PC-9 (cell line): ENCODE data around the gene NDUFB11. TPM values are rescaled to one million over a fixed set of nuclear protein-coding genes. Genes with fewer than 3 reads are reported as not detected.

Source experiments
- BruUV-seq: library from RNA; stranded (reverse); fragments of 400-500 nt; replicated peaks from 2 replicates; lab custom pipeline; 2021; lab: Mats Ljungman, UMichigan
- CTCF ChIA-PET: fragments of 300-600 bp; sonication (Branson Sonifier 250); formaldehyde crosslinking; loops from one replicate; lab custom pipeline; 2022; ENCODE audit warnings: antibody characterized with exemption; lab: Charles Lee
- POLR2A ChIA-PET: fragments of 300-600 bp; sonication (Branson Sonifier 250); formaldehyde crosslinking; loops from one replicate; lab custom pipeline; 2022; ENCODE audit warnings: antibody characterized with exemption; ENCODE audit not compliant: unreplicated experiment; lab: Charles Lee
- DNase-seq, 2 experiments: peaks; one replicate each; pipeline versions ENCODE4 v3.0.0 to v3.0.0-alpha.2; 2015 to 2022; ENCODE audit warnings: mixed read lengths in 1 of 2
- H2AFZ ChIP-seq: fragments of 200-600 bp; sonication (generic); 2 replicates; pipeline ENCODE4 v1.8.1; 2017; ENCODE audit warnings: antibody characterized with exemption
- H3F3A ChIP-seq: fragments of 200-600 bp; sonication (generic); 2 replicates; pipeline ENCODE4 v1.8.1; 2017; ENCODE audit warnings: antibody characterized with exemption, mild to moderate bottlenecking, low read depth; ENCODE audit not compliant: insufficient read depth
- H3K27ac ChIP-seq: fragments of 200-600 bp; sonication (generic); 2 replicates; pipeline ENCODE4 v1.6.1; 2016; ENCODE audit warnings: mixed run types
- H3K27me3 ChIP-seq: fragments of 200-600 bp; sonication (generic); 2 replicates; pipeline ENCODE4 v1.6.1; 2016; ENCODE audit warnings: low read depth, mixed run types; ENCODE audit not compliant: insufficient read depth
- H3K36me3 ChIP-seq: fragments of 200-600 bp; sonication (generic); 2 replicates; pipeline ENCODE4 v1.6.1; 2016; ENCODE audit warnings: low read depth, mixed run types
- H3K4me1 ChIP-seq: fragments of 200-600 bp; sonication (generic); replicated peaks from 2 replicates; pipeline ENCODE4 v1.6.1; 2016; ENCODE audit warnings: mixed run types; ENCODE audit not compliant: insufficient read depth
- H3K4me2 ChIP-seq: fragments of 200-600 bp; sonication (generic); 2 replicates; pipeline ENCODE4 v1.6.1; 2017; ENCODE audit warnings: mixed run types
- H3K4me3 ChIP-seq: fragments of 200-600 bp; sonication (generic); 2 replicates; pipeline ENCODE4 v1.6.1; 2016; ENCODE audit warnings: mixed run types
- H3K79me2 ChIP-seq: fragments of 200-600 bp; sonication (generic); 2 replicates; pipeline ENCODE4 v1.6.1; 2017; ENCODE audit warnings: low read depth, mixed run types
- H3K9me2 ChIP-seq: fragments of 200-600 bp; sonication (generic); 2 replicates; pipeline ENCODE4 v1.8.1; 2017; ENCODE audit warnings: mild to moderate bottlenecking; ENCODE audit not compliant: insufficient read depth
- H3K9me3 ChIP-seq: fragments of 200-600 bp; sonication (generic); 2 replicates; pipeline ENCODE4 v1.8.1; 2016; ENCODE audit warnings: low read depth; ENCODE audit not compliant: insufficient read depth
- H4K20me1 ChIP-seq: fragments of 200-600 bp; sonication (generic); 2 replicates; pipeline ENCODE4 v1.8.1; 2017; ENCODE audit not compliant: insufficient read depth
- EZH2 ChIP-seq: fragments of 200-600 bp; sonication (generic); IDR thresholded peaks from 2 replicates; pipeline ENCODE4 v1.8.0; 2017; ENCODE audit warnings: antibody characterized with exemption, low read depth
- intact Hi-C: fragments of 100-400 bp; cut with micrococcal nuclease; formaldehyde crosslinking; loops from one replicate; pipeline ENCODE4 v1.10.0; 2022; ENCODE audit not compliant: unreplicated experiment
- total RNA-seq: library from RNA; stranded (reverse); gene quantifications from 2 replicates; pipeline ENCODE4 v1.2.3, GENCODE V29; 2021
- TF ChIP-seq, protein P1 (sequence below): fragments of 200-600 bp; sonication (generic); conservative IDR thresholded peaks from 2 replicates; pipeline ENCODE4 v1.6.1; 2017; ENCODE audit warnings: mixed run types, antibody characterized with exemption, mild to moderate bottlenecking, moderate library complexity

Gene NDUFB11
- total RNA-seq, 1 experiment from 2014 or later, result 58.2 TPM

DNA sequence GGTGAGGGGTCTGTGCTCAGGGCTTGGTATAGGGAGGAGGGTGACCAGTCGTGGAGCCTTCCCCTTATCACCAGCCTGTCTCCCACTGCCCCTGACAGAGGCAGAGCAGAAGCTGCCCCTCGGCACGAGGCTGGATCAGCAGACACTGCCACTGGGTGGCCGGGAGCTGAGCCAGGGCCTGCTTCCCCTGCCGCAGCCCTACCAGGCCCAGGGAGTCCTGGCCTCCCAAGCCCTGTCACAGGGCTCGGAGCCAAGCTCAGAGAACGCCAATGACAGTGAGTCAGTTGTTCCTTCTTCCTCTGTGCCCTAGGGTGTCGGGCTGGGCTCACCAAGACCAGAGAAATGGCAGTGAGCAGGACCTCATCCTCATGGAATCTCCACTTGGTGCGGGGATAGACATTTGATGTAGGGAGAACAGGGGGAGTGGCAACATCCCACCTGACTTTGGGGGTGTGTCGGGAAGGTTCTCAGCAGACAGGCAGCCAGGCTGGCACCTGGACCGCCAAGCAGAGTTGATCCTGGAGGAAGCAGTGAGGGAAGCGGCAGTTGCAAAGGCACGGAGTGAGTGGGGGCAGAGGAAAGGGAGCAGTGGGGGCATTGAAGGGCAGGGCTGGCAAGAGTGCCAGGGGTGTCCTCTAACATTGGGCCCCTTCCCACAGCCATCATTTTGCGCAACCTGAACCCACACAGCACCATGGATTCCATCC is 34.9 kb upstream of the NDUFB11 start:
- H3K27me3 ChIP-seq, result no peaks in the 10 kb centered on the region
- H3K9me2 ChIP-seq, result no peaks in the 10 kb centered on the region
- no peaks in the 10 kb centered on the region for H3K4me1 ChIP-seq
- intact Hi-C loops, result no loop called here
- no peaks in the 10 kb centered on the region for H3K9me3 ChIP-seq
- no peak overlapping the region for H3K27ac ChIP-seq
- BruUV-seq, result no TSS peak
- TF ChIP-seq, protein P1, sequence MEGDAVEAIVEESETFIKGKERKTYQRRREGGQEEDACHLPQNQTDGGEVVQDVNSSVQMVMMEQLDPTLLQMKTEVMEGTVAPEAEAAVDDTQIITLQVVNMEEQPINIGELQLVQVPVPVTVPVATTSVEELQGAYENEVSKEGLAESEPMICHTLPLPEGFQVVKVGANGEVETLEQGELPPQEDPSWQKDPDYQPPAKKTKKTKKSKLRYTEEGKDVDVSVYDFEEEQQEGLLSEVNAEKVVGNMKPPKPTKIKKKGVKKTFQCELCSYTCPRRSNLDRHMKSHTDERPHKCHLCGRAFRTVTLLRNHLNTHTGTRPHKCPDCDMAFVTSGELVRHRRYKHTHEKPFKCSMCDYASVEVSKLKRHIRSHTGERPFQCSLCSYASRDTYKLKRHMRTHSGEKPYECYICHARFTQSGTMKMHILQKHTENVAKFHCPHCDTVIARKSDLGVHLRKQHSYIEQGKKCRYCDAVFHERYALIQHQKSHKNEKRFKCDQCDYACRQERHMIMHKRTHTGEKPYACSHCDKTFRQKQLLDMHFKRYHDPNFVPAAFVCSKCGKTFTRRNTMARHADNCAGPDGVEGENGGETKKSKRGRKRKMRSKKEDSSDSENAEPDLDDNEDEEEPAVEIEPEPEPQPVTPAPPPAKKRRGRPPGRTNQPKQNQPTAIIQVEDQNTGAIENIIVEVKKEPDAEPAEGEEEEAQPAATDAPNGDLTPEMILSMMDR, result no peak
- no peak for TF ChIP-seq EZH2
- DNase-seq, result no peak
- no peaks in the 10 kb centered on the region for H4K20me1 ChIP-seq
- no peaks in the 10 kb centered on the region for H3K36me3 ChIP-seq
- H3K4me2 ChIP-seq, result no peak overlapping the region
- no peaks in the 10 kb centered on the region for H3K79me2 ChIP-seq
- no peak overlapping the region for H3K4me3 ChIP-seq
- ChIA-PET CTCF (no interaction called here), POLR2A (no interaction called here)
- no peaks in the 10 kb centered on the region for H3F3A ChIP-seq
- H2AFZ ChIP-seq, result no peak overlapping the region

GRCh38 chrX:47178337-47178736 is 33.8 kb upstream of the NDUFB11 start:
- Histone ChIP-seq H4K20me1 (no peaks in the 10 kb centered on the region), H3K9me3 (no peaks in the 10 kb centered on the region), H3K36me3 (no peaks in the 10 kb centered on the region), H3K79me2 (no peaks in the 10 kb centered on the region), H3K27me3 (no peaks in the 10 kb centered on the region), H3F3A (no peaks in the 10 kb centered on the region), H2AFZ (no peak overlapping the region), H3K4me1 (no peaks in the 10 kb centered on the region), H3K4me2 (no peak overlapping the region), H3K27ac (no peak overlapping the region), H3K4me3 (no peak overlapping the region), H3K9me2 (no peaks in the 10 kb centered on the region)
- no TSS peak for BruUV-seq
- CTCF ChIA-PET, result no interaction called here
- intact Hi-C loops, result no loop called here
- POLR2A ChIA-PET, result no interaction called here
- TF ChIP-seq, protein P1, result no peak
- no peak for TF ChIP-seq EZH2
- no peak for DNase-seq

DNA sequence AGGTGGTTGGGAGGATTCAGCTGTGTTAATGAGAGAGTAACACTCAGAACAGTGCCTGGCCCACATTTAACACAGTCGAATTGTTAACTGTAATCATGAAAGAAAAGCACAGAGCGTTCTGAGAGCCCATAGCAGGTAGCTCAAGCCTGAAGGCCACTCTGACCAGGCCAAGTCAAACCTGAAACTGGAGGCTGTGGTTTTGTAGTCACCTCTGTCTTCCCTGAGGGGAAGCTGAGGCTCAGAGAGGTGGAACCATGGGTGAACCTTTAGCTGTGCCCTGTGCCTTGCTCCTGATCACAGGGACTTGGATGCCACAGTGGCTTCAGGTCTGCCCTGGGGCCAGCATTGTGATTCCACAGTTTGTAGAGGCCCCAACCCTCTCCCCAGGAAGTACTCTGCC is 32.6 kb upstream of the NDUFB11 start:
- no peaks in the 10 kb centered on the region for H3K4me1 ChIP-seq
- H4K20me1 ChIP-seq, result no peaks in the 10 kb centered on the region
- ChIA-PET CTCF (no interaction called here), POLR2A (no interaction called here)
- DNase-seq, result no peak
- H3F3A ChIP-seq, result no peaks in the 10 kb centered on the region
- no peaks in the 10 kb centered on the region for H3K9me2 ChIP-seq
- H3K4me3 ChIP-seq, result no peak overlapping the region
- H3K4me2 ChIP-seq, result no peak overlapping the region
- TF ChIP-seq, protein P1, result no peak
- no peak for TF ChIP-seq EZH2
- H3K27ac ChIP-seq, result no peak overlapping the region
- H3K9me3 ChIP-seq, result no peaks in the 10 kb centered on the region
- no peaks in the 10 kb centered on the region for H3K36me3 ChIP-seq
- intact Hi-C loops, result no loop called here
- H3K27me3 ChIP-seq, result no peaks in the 10 kb centered on the region
- BruUV-seq, result no TSS peak
- H2AFZ ChIP-seq, result no peak overlapping the region
- no peaks in the 10 kb centered on the region for H3K79me2 ChIP-seq
